Activated T-helper 9 cell treated with anti-CD3 and anti-CD28 coated beads, Interleukin-2, amount 50 U/mL, for 16 hours (primary cell): ENCODE data around the gene LGR6.
"Not testable (repeated sequence)": the region's sequence is repeated elsewhere in the genome, so short reads cannot be mapped to it uniquely, and the experiment has no call there.

ENCODE experiments used
- DNase-seq: peaks from one replicate; pipeline ENCODE4 v3.0.0-alpha.2; 2020; ENCODE audit warnings: low read depth

Gene LGR6

GRCh38 chr1:202193614-202194327, at the start of gene LGR6:
LGR6 (plus strand) TSS chr1:202193799; CDS start chr1:202193990, 191 bp downstream.
- no peak for DNase-seq

- peak; percentile 62 for DNase-seq
Observed at GRCh38 chr1:202144402-202145067, 49.1 kb upstream of the LGR6 start, which contains the start of gene ARL8A. ARL8A (minus strand) TSS chr1:202144737; CDS start chr1:202144572, 165 bp downstream.

GRCh38 chr1:202145068-202145743, 48.4 kb upstream of the LGR6 start:
- no peak for DNase-seq

GRCh38 chr1:202145744-202146140, 47.9 kb upstream of the LGR6 start:
- DNase-seq = not testable (repeated sequence)

GRCh38 chr1:202146279-202146678, 47.3 kb upstream of the LGR6 start:
- DNase-seq = no peak

- no peak for DNase-seq
Observed at GRCh38 chr1:202146993-202147392, 46.6 kb upstream of the LGR6 start.

GRCh38 chr1:202148391-202148790, 45.2 kb upstream of the LGR6 start:
- DNase-seq = no peak

- DNase-seq = no peak
Observed at GRCh38 chr1:202149566-202149965, 44.0 kb upstream of the LGR6 start.

- no peak for DNase-seq
Observed at GRCh38 chr1:202150187-202150586, 43.4 kb upstream of the LGR6 start.

GRCh38 chr1:202150602-202151001, 43.0 kb upstream of the LGR6 start:
- no peak for DNase-seq

- no peak for DNase-seq
Observed at GRCh38 chr1:202151045-202151444, 42.6 kb upstream of the LGR6 start.

GRCh38 chr1:202152399-202152798, 41.2 kb upstream of the LGR6 start:
- DNase-seq = no peak

GRCh38 chr1:202153284-202153683, 40.3 kb upstream of the LGR6 start:
- DNase-seq = no peak

- no peak for DNase-seq
Observed at GRCh38 chr1:202154148-202154765, 39.3 kb upstream of the LGR6 start.

- DNase-seq = no peak
Observed at GRCh38 chr1:202154766-202155477, 38.7 kb upstream of the LGR6 start.

GRCh38 chr1:202155478-202156021, 38.0 kb upstream of the LGR6 start:
- no peak for DNase-seq

GRCh38 chr1:202156590-202156989, 37.0 kb upstream of the LGR6 start:
- DNase-seq = no peak

- DNase-seq = no peak
Observed at GRCh38 chr1:202157945-202158344, 35.7 kb upstream of the LGR6 start.

- no peak for DNase-seq
Observed at GRCh38 chr1:202158810-202159533, 34.6 kb upstream of the LGR6 start.

GRCh38 chr1:202159534-202160371, 33.8 kb upstream of the LGR6 start:
- DNase-seq = no peak
